WTC11 (cell line): ENCODE measurements around the gene RPL29. TPM values are rescaled to one million over a fixed set of nuclear protein-coding genes. Genes with fewer than 3 reads are reported as not detected.

Experiments used
- ELF4 ChIP-seq: sonication (generic); formaldehyde crosslinking; IDR thresholded peaks from 2 replicates; pipeline ENCODE4 v1.8.1; 2022; ENCODE audit warnings: low read depth, mild to moderate bottlenecking, moderate library complexity, missing genetic modification reagents
- ESRRA ChIP-seq: sonication (generic); formaldehyde crosslinking; IDR thresholded peaks from 2 replicates; pipeline ENCODE4 v1.8.1; 2022; ENCODE audit warnings: mild to moderate bottlenecking, missing genetic modification reagents, borderline replicate concordance
- FOXP1 ChIP-seq: sonication (generic); formaldehyde crosslinking; IDR thresholded peaks from 2 replicates; pipeline ENCODE4 v1.8.0; 2022; ENCODE audit warnings: missing genetic modification reagents, mild to moderate bottlenecking, moderate library complexity, borderline replicate concordance
- HMGA2 ChIP-seq: fragments of 250-450 bp; sonication (Bioruptor Pico); IDR thresholded peaks from 2 replicates; pipeline ENCODE4 v1.4.0; 2021; ENCODE audit warnings: mild to moderate bottlenecking, moderate library complexity
- KAT7 ChIP-seq: sonication (generic); formaldehyde crosslinking; IDR thresholded peaks from 2 replicates; pipeline ENCODE4 v1.8.1; 2023; ENCODE audit warnings: missing genetic modification reagents, mild to moderate bottlenecking, borderline replicate concordance
- MYBL2 ChIP-seq: sonication (generic); formaldehyde crosslinking; IDR thresholded peaks from 2 replicates; pipeline ENCODE4 v1.8.1; 2023; ENCODE audit warnings: mild to moderate bottlenecking, moderate library complexity, missing genetic modification reagents
- NFATC4 ChIP-seq: fragments of 250-450 bp; sonication (Bioruptor Pico); IDR thresholded peaks from 2 replicates; pipeline ENCODE4 v1.9.0; 2021; ENCODE audit warnings: mild to moderate bottlenecking
- NFE2L1 ChIP-seq: sonication (generic); formaldehyde crosslinking; IDR thresholded peaks from 2 replicates; pipeline ENCODE4 v1.8.1; 2023; ENCODE audit warnings: missing genetic modification reagents
- NFYB ChIP-seq: sonication (generic); formaldehyde crosslinking; conservative IDR thresholded peaks from 2 replicates; pipeline ENCODE4 v1.8.0; 2022; ENCODE audit warnings: low read depth, missing genetic modification reagents
- NR3C1 ChIP-seq: sonication (generic); formaldehyde crosslinking; conservative IDR thresholded peaks from 2 replicates; pipeline ENCODE4 v1.8.1; 2023; ENCODE audit warnings: low read depth, mild to moderate bottlenecking, missing genetic modification reagents
- PRRX2 ChIP-seq: fragments of 250-450 bp; sonication (Bioruptor Pico); IDR thresholded peaks from 2 replicates; pipeline ENCODE4 v1.8.0; 2021; ENCODE audit warnings: mild to moderate bottlenecking
- RELA ChIP-seq: sonication (generic); formaldehyde crosslinking; IDR thresholded peaks from 2 replicates; pipeline ENCODE4 v1.8.1; 2022; ENCODE audit warnings: missing genetic modification reagents, mild to moderate bottlenecking, borderline replicate concordance
- SP1 ChIP-seq: sonication (generic); formaldehyde crosslinking; conservative IDR thresholded peaks from 2 replicates; pipeline ENCODE4 v1.8.1; 2022; ENCODE audit warnings: missing genetic modification reagents
- TCF7 ChIP-seq: sonication (generic); formaldehyde crosslinking; IDR thresholded peaks from 2 replicates; pipeline ENCODE4 v1.8.0; 2022; ENCODE audit warnings: mild to moderate bottlenecking, low read depth, missing genetic modification reagents, moderate library complexity
- TEAD1 ChIP-seq: sonication (generic); formaldehyde crosslinking; IDR thresholded peaks from 2 replicates; pipeline ENCODE4 v1.8.0; 2022; ENCODE audit warnings: mild to moderate bottlenecking, missing genetic modification reagents
- ZBTB21 ChIP-seq: sonication (generic); formaldehyde crosslinking; IDR thresholded peaks from 2 replicates; pipeline ENCODE4 v1.8.1; 2023; ENCODE audit warnings: mild to moderate bottlenecking, missing genetic modification reagents, borderline replicate concordance
- ZNF219 ChIP-seq: sonication (generic); formaldehyde crosslinking; IDR thresholded peaks from 2 replicates; pipeline ENCODE4 v1.8.0; 2023; ENCODE audit warnings: missing genetic modification reagents, mild to moderate bottlenecking, borderline replicate concordance
- ZNF263 ChIP-seq: sonication (generic); formaldehyde crosslinking; IDR thresholded peaks from 2 replicates; pipeline ENCODE4 v1.8.1; 2022; ENCODE audit warnings: low read depth, mild to moderate bottlenecking, moderate library complexity, missing genetic modification reagents
- ZNF317 ChIP-seq: sonication (generic); formaldehyde crosslinking; IDR thresholded peaks from 2 replicates; pipeline ENCODE4 v1.8.1; 2023; ENCODE audit warnings: low read depth, mild to moderate bottlenecking, moderate library complexity, missing genetic modification reagents, borderline replicate concordance
- ZNF396 ChIP-seq: fragments of 250-450 bp; sonication (Bioruptor Pico); IDR thresholded peaks from 2 replicates; pipeline ENCODE4 v1.8.0; 2021; ENCODE audit warnings: mild to moderate bottlenecking, moderate library complexity, borderline replicate concordance
- ZNF416 ChIP-seq: fragments of 250-450 bp; sonication (Bioruptor Pico); IDR thresholded peaks from 2 replicates; pipeline ENCODE4 v1.9.0; 2021; ENCODE audit warnings: mild to moderate bottlenecking, inconsistent platforms
- ZNF671 ChIP-seq: fragments of 250-450 bp; sonication (Bioruptor Pico); IDR thresholded peaks from 2 replicates; pipeline ENCODE4 v1.8.0; 2021; ENCODE audit warnings: mild to moderate bottlenecking
- total RNA-seq: library from RNA; stranded (reverse); gene quantifications from 3 replicates; pipeline ENCODE4 v1.2.3, GENCODE V29; 2021
- TF ChIP-seq, protein P1 (sequence below): sonication (generic); formaldehyde crosslinking; IDR thresholded peaks from 2 replicates; pipeline ENCODE4 v1.8.0; 2022; ENCODE audit warnings: mild to moderate bottlenecking, missing genetic modification reagents
- TF ChIP-seq, protein P2 (sequence below): sonication (generic); formaldehyde crosslinking; IDR thresholded peaks from 2 replicates; pipeline ENCODE4 v1.8.1; 2023; ENCODE audit warnings: mild to moderate bottlenecking, missing genetic modification reagents, moderate library complexity
- TF ChIP-seq, protein P3 (sequence below): sonication (generic); formaldehyde crosslinking; IDR thresholded peaks from 2 replicates; pipeline ENCODE4 v1.8.1; 2022; ENCODE audit warnings: low read depth, mild to moderate bottlenecking, moderate library complexity, missing genetic modification reagents, borderline replicate concordance
- TF ChIP-seq, protein P4 (sequence below): sonication (generic); formaldehyde crosslinking; IDR thresholded peaks from 2 replicates; pipeline ENCODE4 v1.8.1; 2022; ENCODE audit warnings: mild to moderate bottlenecking, moderate library complexity, missing genetic modification reagents
- TF ChIP-seq, protein P5 (sequence below): sonication (generic); formaldehyde crosslinking; IDR thresholded peaks from 2 replicates; pipeline ENCODE4 v1.8.0; 2022; ENCODE audit warnings: missing genetic modification reagents
- TF ChIP-seq, protein P6 (sequence below): sonication (generic); formaldehyde crosslinking; IDR thresholded peaks from 2 replicates; pipeline ENCODE4 v1.8.0; 2022; ENCODE audit warnings: mild to moderate bottlenecking, missing genetic modification reagents

RPL29 gene
- total RNA-seq, 1 experiment from 2014 or later = 1,343 TPM

DNA sequence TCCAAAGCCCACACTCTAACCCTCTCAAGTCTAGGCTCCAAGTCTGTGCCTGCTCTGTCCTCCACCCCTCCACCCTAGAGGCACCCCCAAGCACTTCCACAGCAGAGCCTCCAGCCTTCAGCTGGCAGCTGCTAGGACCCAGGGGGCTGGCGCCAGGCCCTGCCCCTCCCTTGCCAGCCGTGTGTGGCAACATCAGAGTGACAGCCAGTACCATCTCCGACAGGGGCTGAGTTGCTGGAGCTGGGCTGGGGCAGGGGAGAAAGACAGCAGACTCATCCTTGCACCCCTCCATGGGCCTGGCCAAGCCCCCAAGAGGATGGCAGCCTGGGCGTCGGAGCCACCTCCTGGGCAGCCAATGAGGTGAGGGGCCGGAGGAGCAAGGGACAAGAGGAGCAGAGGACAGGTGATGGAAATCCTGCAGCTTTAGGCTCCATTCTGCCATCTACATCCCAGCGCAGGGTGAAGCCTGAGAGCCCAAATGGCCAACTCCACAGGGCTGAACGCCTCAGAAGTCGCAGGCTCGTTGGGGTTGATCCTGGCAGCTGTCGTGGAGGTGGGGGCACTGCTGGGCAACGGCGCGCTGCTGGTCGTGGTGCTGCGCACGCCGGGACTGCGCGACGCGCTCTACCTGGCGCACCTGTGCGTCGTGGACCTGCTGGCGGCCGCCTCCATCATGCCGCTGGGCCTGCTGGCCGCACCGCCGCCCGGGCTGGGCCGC is 40.4 kb downstream of the RPL29 start, which contains the start of gene GPR62 (continued):
- TF ChIP-seq HMGA2 (CRISPR knock-in tag) (no peak), KAT7 (CRISPR knock-in tag) (0 out of 2 replicates have a peak, but pooled peaks have one; percentile 89), ZNF219 (CRISPR knock-in tag) (peak; percentile 96; the same call in 1 of the 2 replicates), MYBL2 (CRISPR knock-in tag) (no peak), ZNF671 (no peak), ELF4 (CRISPR knock-in tag) (no peak), PRRX2 (CRISPR knock-in tag) (no peak), NFE2L1 (CRISPR knock-in tag) (peak; percentile 59; the same call in 1 of the 2 replicates), ZBTB21 (CRISPR knock-in tag) (0 out of 2 replicates have a peak, but pooled peaks have one; percentile 27), RELA (CRISPR knock-in tag) (no peak), FOXP1 (CRISPR knock-in tag) (no peak; the same call in 1 of the 2 replicates), NFYB (CRISPR knock-in tag) (peak; percentile 62), ZNF317 (CRISPR knock-in tag) (no peak), ZNF396 (CRISPR knock-in tag) (no peak), ZNF416 (CRISPR knock-in tag) (no peak), SP1 (CRISPR knock-in tag) (0 out of 2 replicates have a peak, but pooled peaks have one; percentile 62), ESRRA (CRISPR knock-in tag) (peak; percentile 85), TEAD1 (CRISPR knock-in tag) (no peak), NFATC4 (CRISPR knock-in tag) (no peak), ZNF263 (CRISPR knock-in tag) (no peak), TCF7 (no peak; the same call in 1 of the 2 replicates), NR3C1 (no peak)
- TF ChIP-seq, protein P1, sequence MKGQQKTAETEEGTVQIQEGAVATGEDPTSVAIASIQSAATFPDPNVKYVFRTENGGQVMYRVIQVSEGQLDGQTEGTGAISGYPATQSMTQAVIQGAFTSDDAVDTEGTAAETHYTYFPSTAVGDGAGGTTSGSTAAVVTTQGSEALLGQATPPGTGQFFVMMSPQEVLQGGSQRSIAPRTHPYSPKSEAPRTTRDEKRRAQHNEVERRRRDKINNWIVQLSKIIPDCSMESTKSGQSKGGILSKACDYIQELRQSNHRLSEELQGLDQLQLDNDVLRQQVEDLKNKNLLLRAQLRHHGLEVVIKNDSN (CRISPR knock-in tag) = no peak
- TF ChIP-seq, protein P2, sequence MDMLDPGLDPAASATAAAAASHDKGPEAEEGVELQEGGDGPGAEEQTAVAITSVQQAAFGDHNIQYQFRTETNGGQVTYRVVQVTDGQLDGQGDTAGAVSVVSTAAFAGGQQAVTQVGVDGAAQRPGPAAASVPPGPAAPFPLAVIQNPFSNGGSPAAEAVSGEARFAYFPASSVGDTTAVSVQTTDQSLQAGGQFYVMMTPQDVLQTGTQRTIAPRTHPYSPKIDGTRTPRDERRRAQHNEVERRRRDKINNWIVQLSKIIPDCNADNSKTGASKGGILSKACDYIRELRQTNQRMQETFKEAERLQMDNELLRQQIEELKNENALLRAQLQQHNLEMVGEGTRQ (CRISPR knock-in tag) = no peak
- TF ChIP-seq, protein P3, sequence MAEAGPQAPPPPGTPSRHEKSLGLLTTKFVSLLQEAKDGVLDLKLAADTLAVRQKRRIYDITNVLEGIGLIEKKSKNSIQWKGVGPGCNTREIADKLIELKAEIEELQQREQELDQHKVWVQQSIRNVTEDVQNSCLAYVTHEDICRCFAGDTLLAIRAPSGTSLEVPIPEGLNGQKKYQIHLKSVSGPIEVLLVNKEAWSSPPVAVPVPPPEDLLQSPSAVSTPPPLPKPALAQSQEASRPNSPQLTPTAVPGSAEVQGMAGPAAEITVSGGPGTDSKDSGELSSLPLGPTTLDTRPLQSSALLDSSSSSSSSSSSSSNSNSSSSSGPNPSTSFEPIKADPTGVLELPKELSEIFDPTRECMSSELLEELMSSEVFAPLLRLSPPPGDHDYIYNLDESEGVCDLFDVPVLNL (CRISPR knock-in tag) = no peak
- TF ChIP-seq, protein P4, sequence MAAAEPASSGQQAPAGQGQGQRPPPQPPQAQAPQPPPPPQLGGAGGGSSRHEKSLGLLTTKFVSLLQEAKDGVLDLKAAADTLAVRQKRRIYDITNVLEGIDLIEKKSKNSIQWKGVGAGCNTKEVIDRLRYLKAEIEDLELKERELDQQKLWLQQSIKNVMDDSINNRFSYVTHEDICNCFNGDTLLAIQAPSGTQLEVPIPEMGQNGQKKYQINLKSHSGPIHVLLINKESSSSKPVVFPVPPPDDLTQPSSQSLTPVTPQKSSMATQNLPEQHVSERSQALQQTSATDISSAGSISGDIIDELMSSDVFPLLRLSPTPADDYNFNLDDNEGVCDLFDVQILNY (CRISPR knock-in tag) = no peak; the same call in 1 of the 2 replicates
- TF ChIP-seq, protein P5, sequence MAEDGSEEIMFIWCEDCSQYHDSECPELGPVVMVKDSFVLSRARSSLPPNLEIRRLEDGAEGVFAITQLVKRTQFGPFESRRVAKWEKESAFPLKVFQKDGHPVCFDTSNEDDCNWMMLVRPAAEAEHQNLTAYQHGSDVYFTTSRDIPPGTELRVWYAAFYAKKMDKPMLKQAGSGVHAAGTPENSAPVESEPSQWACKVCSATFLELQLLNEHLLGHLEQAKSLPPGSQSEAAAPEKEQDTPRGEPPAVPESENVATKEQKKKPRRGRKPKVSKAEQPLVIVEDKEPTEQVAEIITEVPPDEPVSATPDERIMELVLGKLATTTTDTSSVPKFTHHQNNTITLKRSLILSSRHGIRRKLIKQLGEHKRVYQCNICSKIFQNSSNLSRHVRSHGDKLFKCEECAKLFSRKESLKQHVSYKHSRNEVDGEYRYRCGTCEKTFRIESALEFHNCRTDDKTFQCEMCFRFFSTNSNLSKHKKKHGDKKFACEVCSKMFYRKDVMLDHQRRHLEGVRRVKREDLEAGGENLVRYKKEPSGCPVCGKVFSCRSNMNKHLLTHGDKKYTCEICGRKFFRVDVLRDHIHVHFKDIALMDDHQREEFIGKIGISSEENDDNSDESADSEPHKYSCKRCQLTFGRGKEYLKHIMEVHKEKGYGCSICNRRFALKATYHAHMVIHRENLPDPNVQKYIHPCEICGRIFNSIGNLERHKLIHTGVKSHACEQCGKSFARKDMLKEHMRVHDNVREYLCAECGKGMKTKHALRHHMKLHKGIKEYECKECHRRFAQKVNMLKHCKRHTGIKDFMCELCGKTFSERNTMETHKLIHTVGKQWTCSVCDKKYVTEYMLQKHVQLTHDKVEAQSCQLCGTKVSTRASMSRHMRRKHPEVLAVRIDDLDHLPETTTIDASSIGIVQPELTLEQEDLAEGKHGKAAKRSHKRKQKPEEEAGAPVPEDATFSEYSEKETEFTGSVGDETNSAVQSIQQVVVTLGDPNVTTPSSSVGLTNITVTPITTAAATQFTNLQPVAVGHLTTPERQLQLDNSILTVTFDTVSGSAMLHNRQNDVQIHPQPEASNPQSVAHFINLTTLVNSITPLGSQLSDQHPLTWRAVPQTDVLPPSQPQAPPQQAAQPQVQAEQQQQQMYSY (CRISPR knock-in tag) = peak; percentile 56; the same call in 1 of the 2 replicates
- TF ChIP-seq, protein P6, sequence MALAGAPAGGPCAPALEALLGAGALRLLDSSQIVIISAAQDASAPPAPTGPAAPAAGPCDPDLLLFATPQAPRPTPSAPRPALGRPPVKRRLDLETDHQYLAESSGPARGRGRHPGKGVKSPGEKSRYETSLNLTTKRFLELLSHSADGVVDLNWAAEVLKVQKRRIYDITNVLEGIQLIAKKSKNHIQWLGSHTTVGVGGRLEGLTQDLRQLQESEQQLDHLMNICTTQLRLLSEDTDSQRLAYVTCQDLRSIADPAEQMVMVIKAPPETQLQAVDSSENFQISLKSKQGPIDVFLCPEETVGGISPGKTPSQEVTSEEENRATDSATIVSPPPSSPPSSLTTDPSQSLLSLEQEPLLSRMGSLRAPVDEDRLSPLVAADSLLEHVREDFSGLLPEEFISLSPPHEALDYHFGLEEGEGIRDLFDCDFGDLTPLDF (CRISPR knock-in tag) = no peak
